ENCODE measurements around the gene GPX4. TPM values are rescaled to one million over a fixed set of nuclear protein-coding genes. Genes with fewer than 3 reads are reported as not detected.

Gene GPX4
- total and polyA plus RNA-seq, 2 of the 13 experiments (the other 11 are each of a cell fraction or from before 2014, with no cell fraction given): 535 to 613 TPM

GRCh38 chr19:1065606-1066109 lies 38.1 kb upstream of the GPX4 start (continued):
- TF ChIP-seq, protein P1, sequence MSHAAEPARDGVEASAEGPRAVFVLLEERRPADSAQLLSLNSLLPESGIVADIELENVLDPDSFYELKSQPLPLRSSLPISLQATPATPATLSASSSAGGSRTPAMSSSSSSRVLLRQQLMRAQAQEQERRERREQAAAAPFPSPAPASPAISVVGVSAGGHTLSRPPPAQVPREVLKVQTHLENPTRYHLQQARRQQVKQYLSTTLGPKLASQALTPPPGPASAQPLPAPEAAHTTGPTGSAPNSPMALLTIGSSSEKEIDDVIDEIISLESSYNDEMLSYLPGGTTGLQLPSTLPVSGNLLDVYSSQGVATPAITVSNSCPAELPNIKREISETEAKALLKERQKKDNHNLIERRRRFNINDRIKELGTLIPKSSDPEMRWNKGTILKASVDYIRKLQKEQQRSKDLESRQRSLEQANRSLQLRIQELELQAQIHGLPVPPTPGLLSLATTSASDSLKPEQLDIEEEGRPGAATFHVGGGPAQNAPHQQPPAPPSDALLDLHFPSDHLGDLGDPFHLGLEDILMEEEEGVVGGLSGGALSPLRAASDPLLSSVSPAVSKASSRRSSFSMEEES (CRISPR knock-in tag; IDR thresholded peaks at IDR 0.05): no peak
- TF ChIP-seq POGK (CRISPR knock-in tag; conservative IDR thresholded peaks at IDR 0.05) (no peak), SIX4 (CRISPR knock-in tag; IDR thresholded peaks at IDR 0.05) (no peak), HNF4A (CRISPR knock-in tag; IDR thresholded peaks at IDR 0.05) (no peak), ZNF562 (CRISPR knock-in tag; IDR thresholded peaks at IDR 0.05; ENCODE audit: borderline replicate concordance) (no peak), NFRKB (IDR thresholded peaks at IDR 0.05) (no peak), STAT5B (CRISPR knock-in tag; IDR thresholded peaks at IDR 0.05) (no peak), RBAK (CRISPR knock-in tag; IDR thresholded peaks at IDR 0.05) (no peak), USF2 (IDR thresholded peaks at IDR 0.05; ENCODE audit: low read depth, low read length) (no peak), USF2 (CRISPR knock-in tag; IDR thresholded peaks at IDR 0.05; ENCODE audit: borderline replicate concordance) (no peak), ZNF724P (CRISPR knock-in tag; IDR thresholded peaks at IDR 0.05; ENCODE audit: borderline replicate concordance) (no peak), ZNF503 (CRISPR knock-in tag; IDR thresholded peaks at IDR 0.05) (no peak), MTERF4 (CRISPR knock-in tag; IDR thresholded peaks at IDR 0.05) (peak; percentile 49; the same call in 1 of the 2 replicates), FLYWCH1 (CRISPR knock-in tag; IDR thresholded peaks at IDR 0.05) (no peak), NR2F6 (IDR thresholded peaks at IDR 0.05) (no peak), NR2F6 (CRISPR knock-in tag; IDR thresholded peaks at IDR 0.05) (no peak), ZKSCAN8 (CRISPR knock-in tag; IDR thresholded peaks at IDR 0.05; ENCODE audit: borderline replicate concordance) (no peak), AHR (CRISPR knock-in tag; IDR thresholded peaks at IDR 0.05) (no peak), ZNF17 (CRISPR knock-in tag; IDR thresholded peaks at IDR 0.05) (no peak), ZNF24 (IDR thresholded peaks at IDR 0.05) (no peak)
- TF ChIP-seq, protein P2, sequence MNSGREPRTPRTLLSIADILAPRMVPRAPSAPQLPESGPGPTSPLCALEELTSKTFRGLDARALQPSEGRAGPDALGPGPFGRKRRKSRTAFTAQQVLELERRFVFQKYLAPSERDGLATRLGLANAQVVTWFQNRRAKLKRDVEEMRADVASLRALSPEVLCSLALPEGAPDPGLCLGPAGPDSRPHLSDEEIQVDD (CRISPR knock-in tag; IDR thresholded peaks at IDR 0.05; ENCODE audit: borderline replicate concordance): no peak
